Putamen (tissue), 1 donor: ENCODE results near the gene CAMKK2.
"Not testable (repeated sequence)": the region's sequence is repeated elsewhere in the genome, so short reads cannot be mapped to it uniquely, and the experiment has no call there.

Experiments
- DNase-seq: peaks from one replicate; pipeline ENCODE4 v3.0.0-alpha.2; 2016; ENCODE audit warnings: low spot score

CAMKK2 gene

DNA sequence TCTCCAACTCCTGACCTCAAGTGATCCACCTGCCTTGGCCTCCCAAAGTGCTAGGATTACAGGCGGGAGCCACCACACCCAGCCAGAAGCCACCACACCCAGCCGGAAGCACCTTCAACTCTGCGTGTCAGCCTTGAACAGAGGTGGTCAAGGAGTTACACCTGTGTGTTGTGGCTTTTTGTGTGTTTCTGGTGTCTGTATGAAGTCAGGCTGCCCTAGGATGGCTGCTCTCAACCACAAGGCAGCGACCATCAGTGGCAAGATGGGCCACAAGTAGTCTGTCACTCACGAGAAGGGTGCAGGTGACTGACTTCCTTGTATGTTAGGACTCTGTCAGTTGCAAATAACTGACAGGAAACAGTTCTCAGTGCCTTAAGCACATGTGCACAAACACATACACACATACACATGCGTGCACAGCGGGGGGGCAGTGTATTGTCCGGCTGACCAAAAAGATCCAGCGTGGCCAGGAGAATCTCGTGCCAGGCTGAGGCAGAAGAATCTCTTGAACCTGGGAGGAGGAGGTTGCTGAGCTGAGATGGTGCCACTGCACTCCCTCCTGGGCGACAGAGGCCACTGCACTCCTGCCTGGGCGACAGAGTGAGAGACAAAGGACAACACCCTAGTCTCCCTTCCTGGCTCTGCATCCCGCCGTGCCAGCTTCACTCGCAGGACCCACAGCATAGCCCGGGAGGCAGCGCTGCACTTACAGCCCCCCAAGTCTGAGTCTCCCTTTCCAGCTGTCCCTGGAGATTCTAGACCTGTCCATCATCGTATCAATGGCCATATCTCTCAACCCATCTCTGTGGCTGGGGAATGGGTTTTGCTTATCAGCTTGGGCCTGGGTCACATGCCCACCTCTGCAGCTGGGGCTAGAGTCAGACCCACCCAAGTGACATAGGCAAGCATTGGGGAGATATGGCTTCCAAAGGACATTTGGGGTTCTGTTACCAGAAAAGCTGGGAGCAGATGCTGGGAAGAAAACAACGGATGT lies 72.9 kb downstream of the CAMKK2 start:
- DNase-seq: no peak

GRCh38 chr12:121222847-121223246 lies 73.7 kb downstream of the CAMKK2 start:
- DNase-seq: no peak

- DNase-seq: no peak
Measured at GRCh38 chr12:121219353-121219986, 77.0 kb downstream of the CAMKK2 start.

DNA sequence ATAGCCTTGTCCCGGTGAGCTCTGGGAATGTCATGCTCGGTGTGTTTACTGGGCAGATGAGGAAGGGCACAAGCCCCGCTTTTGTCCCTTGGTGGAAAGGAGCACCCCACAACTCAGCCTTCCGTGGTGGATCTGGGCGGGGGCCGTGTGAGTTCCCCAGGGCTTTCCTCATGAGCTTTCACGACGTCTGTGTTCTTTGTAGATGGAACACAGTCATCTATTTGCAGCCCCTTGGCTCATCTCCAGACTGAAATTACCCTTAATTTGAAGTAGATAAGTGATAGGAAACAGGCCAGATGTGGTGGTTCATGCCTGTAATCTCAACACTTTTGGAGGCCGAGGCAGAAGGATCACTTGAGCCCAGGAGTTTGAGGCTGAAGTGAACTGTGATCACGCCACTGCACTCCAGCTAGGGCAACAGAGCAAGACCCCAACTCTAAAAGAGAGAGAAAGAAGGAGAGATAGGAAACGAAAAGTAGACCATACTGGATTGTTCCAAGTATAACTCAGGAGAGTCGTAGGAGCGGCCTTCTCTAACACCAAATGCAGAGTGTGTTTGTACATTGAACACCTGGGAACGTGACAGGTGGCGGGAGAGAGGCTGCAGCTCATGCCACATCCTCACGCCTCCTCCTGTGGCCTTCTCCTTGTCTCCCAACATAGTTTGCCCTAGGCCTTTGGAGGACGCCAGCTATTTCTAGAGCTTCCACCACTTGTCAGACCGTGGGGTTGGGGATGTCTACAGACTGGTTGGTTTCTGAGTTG lies 77.7 kb downstream of the CAMKK2 start:
- no peak for DNase-seq

DNA sequence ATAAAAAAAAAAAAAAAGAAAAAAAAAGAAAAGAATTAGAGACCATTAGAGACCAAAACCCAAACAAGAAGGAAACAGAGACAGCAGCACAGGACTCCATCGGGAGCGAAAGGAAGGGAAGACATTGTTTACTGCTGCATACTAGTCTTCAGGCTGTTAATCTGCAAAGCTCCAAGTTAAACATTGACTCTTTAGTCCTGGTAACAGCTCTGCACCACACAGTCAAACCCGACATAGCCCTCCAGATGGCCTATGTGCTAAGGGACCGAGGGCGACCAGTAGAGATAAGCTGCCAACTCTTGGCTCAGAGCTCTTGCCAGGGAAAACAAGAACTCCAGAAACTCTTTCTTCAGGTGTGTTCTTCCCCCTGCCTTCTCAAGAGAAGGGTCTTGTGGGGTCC lies 78.7 kb downstream of the CAMKK2 start:
- DNase-seq: no peak

DNA sequence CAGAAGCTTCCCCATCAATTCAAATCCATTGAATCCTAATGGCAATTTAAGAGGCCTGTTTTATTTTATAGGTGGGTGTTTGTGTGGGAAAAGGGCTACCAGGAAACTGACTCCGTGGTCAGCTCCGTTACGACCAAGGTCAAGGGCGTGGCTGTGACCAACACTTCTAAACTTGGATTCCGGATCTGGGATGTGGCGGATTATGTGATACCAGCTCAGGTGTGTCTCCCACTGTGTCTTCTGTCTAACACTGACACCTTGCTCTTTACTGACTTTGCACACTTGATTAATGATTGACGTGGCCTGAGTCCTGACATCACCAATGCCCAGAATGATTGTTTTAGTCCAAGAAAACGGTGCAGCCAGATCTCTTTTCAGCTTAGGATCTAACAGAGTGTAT lies 79.4 kb downstream of the CAMKK2 start:
- DNase-seq: no peak

DNA sequence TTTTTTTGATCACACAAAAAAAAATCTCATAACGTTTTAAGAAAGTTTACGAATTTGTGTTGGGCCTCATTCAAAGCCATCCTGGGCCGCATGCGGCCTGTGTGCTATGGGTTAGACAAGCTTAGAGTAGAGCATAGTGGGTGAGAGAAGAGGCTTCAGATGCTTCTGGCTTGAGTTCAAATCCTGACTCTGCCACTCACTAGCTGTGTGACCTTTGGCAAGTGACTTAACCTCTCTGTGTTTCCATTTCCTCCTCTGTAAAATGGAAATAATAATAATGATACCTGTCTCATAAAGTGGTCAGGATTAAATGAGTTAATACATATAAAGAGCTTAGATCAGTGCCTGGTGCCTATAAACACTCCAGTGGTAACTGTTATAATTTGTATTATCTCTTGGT lies 80.4 kb downstream of the CAMKK2 start:
- DNase-seq: no peak

DNA sequence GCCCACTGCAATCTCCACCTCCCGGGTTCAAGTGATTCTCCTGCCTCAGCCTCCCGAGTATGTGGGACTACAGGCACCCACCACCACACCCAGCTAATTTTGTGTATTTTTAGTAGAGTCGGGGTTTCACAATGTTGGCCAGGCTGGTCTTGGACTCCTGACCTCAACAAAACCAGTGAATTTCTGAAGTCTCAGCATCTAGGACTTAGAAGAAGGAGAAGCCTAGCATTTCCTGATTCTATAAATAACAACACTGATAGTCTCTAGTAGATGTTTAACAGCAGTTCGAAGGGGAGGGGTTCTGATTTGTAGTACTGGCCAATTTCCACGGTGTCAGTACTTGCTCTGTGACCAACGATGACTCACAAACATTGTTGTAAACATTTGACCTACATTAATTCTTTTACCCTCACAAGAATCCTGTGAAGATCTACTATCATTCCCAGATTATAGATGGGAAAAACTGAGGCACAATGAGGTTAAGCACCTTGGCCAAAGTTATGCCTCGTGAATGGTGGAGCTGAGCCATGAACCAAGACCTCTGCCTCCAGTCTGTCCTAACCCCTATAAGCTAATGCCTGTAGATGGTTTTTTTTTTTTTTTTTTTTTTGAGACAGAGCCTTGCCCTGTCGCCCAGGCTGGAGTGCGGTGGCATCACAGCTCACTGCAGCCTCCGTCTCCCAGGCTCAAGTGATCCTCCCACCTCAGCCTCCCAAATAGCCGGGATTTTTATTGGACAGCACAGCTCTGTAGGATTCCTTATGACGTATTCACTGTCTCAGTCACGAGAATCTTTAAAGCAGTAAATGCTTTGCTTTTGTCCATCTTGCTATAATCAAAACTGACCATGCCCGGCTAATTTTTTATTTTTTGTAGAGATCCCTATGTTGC lies 81.4 kb downstream of the CAMKK2 start:
- no peak for DNase-seq

GRCh38 chr12:121214166-121214777 lies 82.2 kb downstream of the CAMKK2 start:
- DNase-seq: no peak

DNA sequence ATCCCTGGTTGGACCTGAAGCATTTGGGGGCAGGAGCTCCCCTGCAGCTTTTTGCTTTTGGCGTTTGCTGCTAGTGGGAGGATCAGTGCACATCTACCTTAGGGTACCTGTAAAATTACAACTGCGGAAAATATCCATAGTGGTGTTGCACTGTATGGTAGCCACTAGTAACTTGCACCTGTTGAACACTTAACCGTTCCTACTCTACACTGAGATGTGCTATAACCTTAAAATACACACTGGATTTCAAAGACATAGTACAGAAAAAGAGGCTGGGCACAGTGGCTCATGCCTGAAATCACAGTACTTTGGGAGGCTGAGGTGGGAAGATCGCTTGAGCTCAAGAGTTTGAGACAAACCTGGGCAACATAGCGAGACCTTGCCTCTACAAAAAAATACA lies 83.6 kb downstream of the CAMKK2 start:
- no peak for DNase-seq

GRCh38 chr12:121209624-121210572 lies 86.6 kb downstream of the CAMKK2 start, which contains the start of gene P2RX4:
Gene P2RX4, plus strand, starts transcription at chr12:121210129. Its CDS starts 36 bp downstream, at chr12:121210165.
- peak; percentile 86 for DNase-seq

GRCh38 chr12:121209221-121209620 lies 87.3 kb downstream of the CAMKK2 start:
- DNase-seq: no peak

GRCh38 chr12:121208571-121208970 lies 87.9 kb downstream of the CAMKK2 start:
- DNase-seq: not testable (repeated sequence)

DNA sequence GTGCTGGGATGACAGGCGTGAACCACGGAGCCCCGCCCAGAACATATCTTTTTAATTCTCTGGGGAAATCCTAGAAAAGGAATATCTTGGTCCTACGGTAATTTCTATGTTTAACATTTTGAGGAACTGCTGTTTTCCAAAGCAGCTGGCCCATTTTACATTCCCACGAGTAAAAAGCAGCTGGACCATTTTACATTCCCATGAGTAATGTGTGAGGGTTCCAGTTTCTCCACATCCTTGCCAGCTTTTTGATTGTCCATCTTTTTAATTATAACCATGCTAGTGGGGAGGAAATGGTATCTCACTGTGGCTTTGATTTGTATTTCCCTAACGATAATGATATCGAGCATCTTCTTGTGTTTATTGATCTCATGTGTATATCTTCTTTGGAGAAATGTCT lies 91.0 kb downstream of the CAMKK2 start:
- DNase-seq: no peak

- no peak for DNase-seq
Measured at GRCh38 chr12:121203482-121203881, 93.0 kb downstream of the CAMKK2 start.

- no peak for DNase-seq
Measured at GRCh38 chr12:121202407-121203355, 93.8 kb downstream of the CAMKK2 start.

GRCh38 chr12:121201140-121201539 lies 95.4 kb downstream of the CAMKK2 start:
- DNase-seq: not testable (repeated sequence)

GRCh38 chr12:121198949-121199348 lies 97.6 kb downstream of the CAMKK2 start:
- no peak for DNase-seq

DNA sequence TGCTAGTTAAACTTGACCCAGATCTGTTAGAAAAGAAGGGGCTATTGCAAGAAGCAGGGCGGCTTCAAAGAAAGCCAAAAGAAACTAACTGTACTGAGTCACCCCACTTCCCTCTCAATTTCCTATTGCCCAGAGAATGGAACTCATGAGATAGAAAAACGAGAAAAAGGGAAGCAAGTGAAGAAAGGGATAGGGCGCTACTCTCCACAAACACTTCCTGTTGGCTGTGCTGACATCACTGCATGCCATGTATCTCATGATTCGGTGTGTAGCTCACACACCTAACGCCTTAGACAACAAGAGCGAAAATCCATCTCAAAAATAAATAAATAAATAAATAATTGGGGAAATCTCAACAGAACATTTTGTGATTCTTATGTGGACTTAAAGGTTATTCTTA lies 99.6 kb downstream of the CAMKK2 start:
- no peak for DNase-seq
